RKO (cell line): ENCODE data around the gene CBFA2T3.
"Not testable (repeated sequence)": the region's sequence is repeated elsewhere in the genome, so short reads cannot be mapped to it uniquely, and the experiment has no call there.

Source experiments
- DNase-seq: peaks from one replicate; pipeline ENCODE4 v3.0.0-alpha.2; 2016; ENCODE audit warnings: low spot score

The CBFA2T3 gene

DNA sequence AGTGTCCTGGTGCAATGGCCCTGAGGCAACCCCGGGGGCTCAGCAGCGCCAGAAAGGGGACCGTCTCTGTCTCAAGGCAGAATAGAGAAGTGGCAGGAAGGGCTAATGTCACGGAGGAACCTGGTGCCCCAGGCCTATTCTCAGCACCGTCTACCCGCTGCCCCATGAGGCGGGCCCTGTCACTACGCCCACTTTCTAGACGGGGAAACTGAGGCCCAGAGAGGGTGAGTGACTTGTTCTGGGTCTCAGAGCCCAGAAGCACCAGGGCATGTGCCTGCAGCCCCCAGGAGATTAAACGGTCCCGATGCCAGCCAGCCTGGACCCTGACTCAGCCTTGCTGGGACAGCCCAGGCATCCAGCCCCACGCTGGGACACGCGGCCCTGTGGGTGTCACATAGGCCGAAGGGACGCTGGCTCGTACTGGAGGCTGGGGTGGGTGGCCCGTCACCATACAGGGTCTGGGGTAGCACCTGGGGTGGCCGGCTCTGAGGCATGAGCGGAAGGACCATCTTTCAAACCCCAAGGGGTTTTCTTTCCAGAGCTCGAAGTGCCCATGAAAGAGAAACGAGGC lies 70.4 kb downstream of the CBFA2T3 start:
- no peak for DNase-seq

DNA sequence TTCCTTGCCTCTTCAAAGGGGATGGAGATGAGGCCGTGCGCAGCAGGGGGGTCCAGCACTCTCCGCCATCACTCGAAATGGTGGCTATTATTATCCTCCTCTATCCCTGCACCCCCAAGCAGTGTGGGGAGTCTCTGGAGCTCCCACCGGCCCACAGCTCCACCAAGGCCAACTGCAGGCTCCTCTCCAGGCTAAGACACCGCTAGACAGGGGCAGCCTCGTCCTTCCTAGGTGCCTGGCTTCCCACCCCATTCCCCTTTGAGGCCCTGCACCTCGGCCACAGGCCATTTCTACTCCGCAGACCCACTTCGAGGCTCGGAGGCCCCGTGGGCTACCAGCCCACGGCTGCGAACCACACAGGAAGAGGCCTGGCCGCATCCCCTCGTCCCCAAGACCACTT lies 71.0 kb downstream of the CBFA2T3 start:
- DNase-seq, result no peak

- DNase-seq, result no peak
Measured at GRCh38 chr16:88905563-88905962, 71.4 kb downstream of the CBFA2T3 start.

- no peak for DNase-seq
Measured at GRCh38 chr16:88904676-88905365, 72.2 kb downstream of the CBFA2T3 start.

- no peak for DNase-seq
Measured at GRCh38 chr16:88903267-88903666, 73.7 kb downstream of the CBFA2T3 start.

GRCh38 chr16:88902744-88903143 lies 74.3 kb downstream of the CBFA2T3 start:
- DNase-seq, result no peak

GRCh38 chr16:88901718-88902337 lies 75.2 kb downstream of the CBFA2T3 start:
- DNase-seq, result no peak

GRCh38 chr16:88900662-88901052 lies 76.3 kb downstream of the CBFA2T3 start:
- no peak for DNase-seq

- no peak for DNase-seq
Measured at GRCh38 chr16:88899901-88900661, 76.9 kb downstream of the CBFA2T3 start.

- DNase-seq, result no peak
Measured at GRCh38 chr16:88897696-88898425, 79.1 kb downstream of the CBFA2T3 start.

DNA sequence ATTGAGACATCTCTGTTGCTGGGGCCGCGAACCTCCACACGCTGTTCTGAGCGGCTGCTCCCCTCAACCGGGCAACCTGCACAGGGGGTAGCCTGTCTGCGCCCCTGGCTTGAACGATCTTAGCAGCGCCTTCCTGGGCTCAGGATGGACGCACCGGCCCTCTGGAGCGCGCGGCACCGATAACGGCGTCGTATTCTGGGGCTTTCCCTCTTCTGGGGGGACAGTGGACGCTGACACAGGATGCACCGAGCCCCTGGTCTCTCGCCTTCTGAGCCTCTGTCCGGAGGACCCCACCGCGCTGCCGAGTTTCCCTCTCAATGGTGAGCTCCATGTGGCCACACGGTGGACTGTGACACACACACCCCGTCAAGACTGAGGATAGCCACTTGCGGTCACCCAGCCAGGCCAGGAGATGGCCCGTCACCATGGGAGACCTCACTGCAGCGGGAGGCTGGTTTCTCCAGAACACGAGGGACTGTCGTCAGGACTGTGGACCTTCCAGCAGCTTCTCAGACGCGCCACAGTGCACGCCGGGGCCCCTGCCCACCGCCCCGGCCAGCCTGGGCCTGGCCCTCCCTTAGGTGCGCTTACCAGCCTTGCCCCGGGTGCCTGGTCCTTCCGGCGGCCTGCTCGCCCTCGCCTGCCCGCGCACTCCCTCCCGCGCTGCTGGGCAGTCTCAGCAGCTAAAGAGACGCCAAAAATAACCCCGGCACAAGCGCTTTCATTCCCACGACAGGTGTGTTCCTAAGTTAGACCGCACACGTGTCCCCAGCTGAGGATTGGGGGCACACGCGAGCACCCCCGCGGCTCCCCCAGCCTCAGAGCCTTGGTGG lies 80.6 kb downstream of the CBFA2T3 start:
- DNase-seq, result no peak

DNA sequence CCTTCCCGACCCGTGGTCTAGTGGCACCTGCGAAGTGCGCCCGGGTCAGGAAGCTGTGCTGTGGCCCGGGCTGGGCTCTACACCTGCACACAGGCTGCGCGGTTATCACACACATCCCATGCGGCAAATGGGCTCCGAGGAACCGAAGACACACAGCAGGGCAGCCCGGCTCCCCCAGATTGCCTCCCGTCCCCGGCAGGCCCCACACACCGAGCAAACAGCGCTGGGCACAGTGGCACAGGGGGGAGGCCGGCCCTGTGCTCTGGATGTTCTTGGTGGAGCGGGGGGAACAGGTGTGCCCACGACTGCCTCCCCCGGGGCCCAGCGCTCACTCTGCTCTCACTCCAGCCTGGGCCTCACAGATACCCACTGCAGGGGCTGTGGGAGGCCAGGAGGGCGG lies 81.7 kb downstream of the CBFA2T3 start:
- DNase-seq, result no peak

DNA sequence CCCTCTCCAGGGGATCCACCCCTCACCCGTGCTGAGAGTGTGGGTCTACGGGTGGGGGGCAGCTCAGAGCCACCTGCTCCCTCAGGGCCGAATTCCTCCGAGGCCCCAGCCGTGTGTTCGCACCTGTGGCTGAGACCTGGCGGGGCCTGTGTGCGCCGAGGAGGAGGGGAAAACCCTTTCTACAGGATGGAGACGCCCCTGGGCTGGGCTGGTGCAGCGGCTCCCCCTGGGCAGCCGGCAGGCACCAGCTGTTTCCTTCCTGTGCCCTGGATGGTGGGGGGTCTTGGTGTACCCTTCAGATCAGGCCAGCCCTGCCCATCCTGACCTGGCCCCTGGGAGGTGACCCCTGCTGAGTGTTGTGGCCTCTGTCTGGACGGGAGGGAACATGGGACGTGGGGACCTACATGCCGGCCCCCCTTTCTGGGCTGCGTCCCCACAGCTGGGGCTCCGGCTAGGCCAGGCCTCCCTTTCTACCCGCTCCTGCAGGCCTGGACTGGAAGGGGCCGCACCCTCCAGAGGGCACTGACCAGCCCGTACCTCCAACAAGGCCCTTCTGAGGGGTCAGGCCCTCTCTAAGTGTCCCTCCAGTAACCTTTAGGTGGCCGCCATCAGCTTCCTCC lies 82.2 kb downstream of the CBFA2T3 start:
- no peak for DNase-seq

DNA sequence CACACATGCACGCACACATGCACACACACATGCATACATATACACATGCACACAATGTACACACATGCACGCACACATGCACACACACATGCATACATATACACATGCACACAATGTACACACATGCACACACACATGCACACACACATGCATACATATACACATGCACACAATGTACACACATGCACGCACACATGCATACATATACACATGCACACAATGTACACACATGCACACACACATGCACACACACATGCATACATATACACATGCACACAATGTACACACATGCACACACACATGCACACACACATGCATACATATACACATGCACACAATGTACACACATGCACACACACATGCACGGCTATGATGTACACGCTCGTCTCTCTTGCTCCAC lies 82.7 kb downstream of the CBFA2T3 start:
- not testable (repeated sequence) for DNase-seq

DNA sequence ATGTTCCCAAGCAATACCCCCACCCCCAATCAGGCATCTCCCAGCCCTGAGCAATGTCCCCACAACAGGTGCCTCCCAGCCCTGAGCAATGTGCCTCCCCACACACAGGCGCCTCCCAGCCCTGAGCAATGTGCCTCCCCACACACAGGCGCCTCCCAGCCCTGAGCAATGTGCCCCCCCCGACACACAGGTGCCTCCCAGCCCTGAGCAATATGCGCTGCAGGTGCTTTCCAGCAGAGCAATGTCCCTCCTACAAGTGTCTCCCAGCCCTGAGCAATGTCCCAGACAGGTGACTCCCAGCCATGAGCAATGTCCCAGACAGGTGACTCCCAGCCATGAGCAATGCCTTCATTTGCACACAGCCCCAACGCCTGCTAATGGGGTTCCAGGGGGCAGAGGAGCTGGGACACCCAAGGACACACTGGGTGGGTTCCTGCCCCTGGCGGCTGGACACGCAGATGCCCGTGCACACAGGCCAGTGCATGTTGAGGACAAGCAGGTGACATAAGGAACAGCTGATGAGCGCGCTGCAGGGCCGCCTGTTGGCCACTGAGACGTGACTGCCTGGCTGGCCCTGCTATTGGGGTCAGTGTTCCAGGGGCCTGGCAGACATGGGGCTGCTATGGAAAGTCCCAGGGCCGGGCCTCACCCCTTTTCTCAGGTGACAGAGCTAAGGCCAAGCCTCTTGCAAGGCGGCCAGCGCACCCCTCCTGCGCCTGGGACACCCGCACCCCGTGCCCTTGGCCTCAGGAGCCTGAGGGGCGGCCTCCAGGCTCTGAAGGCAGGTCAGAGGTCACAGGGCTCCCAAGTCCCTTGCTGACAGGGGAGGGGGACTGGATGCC lies 83.7 kb downstream of the CBFA2T3 start:
- DNase-seq, result no peak

GRCh38 chr16:88892065-88892464 lies 84.9 kb downstream of the CBFA2T3 start:
- DNase-seq, result no peak

- no peak for DNase-seq
Measured at GRCh38 chr16:88891083-88891482, 85.9 kb downstream of the CBFA2T3 start.

DNA sequence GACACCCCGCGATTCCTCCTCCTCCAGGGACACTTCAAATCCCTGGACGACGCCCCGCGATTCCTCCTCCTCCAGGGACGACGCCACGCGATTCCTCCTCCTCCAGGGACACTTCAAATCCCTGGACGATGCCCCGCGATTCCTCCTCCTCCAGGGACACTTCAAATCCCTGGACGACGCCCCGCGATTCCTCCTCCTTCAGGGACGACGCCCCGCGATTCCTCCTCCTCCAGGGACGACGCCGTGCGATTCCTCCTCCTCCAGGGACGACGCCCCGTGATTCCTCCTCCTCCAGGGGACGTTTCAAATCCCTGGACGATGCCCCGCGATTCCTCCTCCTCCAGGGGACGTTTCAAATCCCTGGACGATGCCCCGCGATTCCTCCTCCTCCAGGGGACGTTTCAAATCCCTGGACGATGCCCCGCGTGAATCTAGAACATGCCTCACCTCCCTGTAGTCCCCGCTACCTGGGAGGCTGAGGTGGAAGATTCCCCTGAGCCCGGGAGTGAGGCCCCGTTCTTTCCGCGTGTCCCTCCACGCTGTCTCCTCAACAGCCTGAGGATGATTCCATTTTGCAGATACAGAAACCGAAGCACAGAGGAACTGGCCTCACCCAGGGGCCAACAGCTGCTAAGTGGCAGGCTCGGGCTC lies 87.2 kb downstream of the CBFA2T3 start:
- DNase-seq, result not testable (repeated sequence)
